ENCODE data around the gene FBXL17. TPM values are rescaled to one million over a fixed set of nuclear protein-coding genes. Genes with fewer than 3 reads are reported as not detected.

Gene FBXL17
- total RNA-seq, 1 donor from 2014 or later = 15.9 TPM

DNA sequence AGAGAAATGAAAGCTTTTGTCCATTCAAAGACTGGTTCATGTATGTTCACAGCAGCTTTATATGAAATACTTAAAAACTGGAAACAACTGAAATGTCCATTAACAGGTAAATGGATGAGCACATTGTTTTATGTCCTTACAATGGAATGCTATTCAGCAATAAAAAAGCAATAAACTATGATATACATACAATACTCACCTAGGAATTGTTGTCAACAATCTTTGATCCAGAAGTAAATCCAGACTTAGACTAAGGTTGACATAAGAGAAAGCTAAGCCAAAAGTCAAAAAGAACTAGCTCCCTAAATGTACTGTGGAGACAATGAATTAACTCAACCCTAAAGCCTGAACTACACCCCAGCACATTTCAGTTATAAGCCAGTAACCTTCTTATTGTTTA is 54.9 kb downstream of the FBXL17 start:
- Mint-ChIP-seq H3K9me3 (ENCODE audit: low read depth) (peaks cover 7% of the 10 kb centered on the region), H3K27ac (no peak overlapping the region), H3K27me3 (no peaks in the 10 kb centered on the region), H3K36me3 (ENCODE audit: insufficient read depth) (peaks cover 9% of the 10 kb centered on the region), H3K4me3 (ENCODE audit: low read depth) (no peak overlapping the region), H3K4me1 (ENCODE audit: low read depth) (no peaks in the 10 kb centered on the region)
- TF ChIP-seq, protein P1, sequence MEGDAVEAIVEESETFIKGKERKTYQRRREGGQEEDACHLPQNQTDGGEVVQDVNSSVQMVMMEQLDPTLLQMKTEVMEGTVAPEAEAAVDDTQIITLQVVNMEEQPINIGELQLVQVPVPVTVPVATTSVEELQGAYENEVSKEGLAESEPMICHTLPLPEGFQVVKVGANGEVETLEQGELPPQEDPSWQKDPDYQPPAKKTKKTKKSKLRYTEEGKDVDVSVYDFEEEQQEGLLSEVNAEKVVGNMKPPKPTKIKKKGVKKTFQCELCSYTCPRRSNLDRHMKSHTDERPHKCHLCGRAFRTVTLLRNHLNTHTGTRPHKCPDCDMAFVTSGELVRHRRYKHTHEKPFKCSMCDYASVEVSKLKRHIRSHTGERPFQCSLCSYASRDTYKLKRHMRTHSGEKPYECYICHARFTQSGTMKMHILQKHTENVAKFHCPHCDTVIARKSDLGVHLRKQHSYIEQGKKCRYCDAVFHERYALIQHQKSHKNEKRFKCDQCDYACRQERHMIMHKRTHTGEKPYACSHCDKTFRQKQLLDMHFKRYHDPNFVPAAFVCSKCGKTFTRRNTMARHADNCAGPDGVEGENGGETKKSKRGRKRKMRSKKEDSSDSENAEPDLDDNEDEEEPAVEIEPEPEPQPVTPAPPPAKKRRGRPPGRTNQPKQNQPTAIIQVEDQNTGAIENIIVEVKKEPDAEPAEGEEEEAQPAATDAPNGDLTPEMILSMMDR (IDR thresholded peaks at IDR 0.05; ENCODE audit: unreplicated experiment) = no peak
- no peak for DNase-seq (ENCODE audit: low spot score, unreplicated experiment)

DNA sequence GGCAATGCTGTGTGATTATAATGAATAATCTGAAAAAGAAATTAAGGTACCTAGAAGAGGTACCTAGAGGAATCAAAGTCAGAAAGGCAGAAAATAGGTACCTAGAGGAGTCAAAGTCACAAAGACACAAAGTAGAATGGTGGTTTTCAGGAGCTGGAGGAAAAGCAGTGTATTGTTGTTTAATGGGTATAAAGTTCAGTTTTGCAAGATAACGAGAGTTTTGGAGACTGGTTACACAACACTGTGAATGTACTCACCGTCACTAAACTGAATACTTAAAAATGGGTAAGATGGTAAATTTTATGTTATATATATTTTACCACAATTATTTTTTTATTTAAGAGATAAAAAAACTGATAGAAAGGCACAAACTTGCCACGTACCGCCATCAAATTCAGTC is 57.0 kb downstream of the FBXL17 start:
- Mint-ChIP-seq H3K27me3 (no peaks in the 10 kb centered on the region), H3K36me3 (ENCODE audit: insufficient read depth) (peaks cover 9% of the 10 kb centered on the region), H3K4me1 (ENCODE audit: low read depth) (no peaks in the 10 kb centered on the region), H3K4me3 (ENCODE audit: low read depth) (no peak overlapping the region), H3K27ac (no peak overlapping the region), H3K9me3 (ENCODE audit: low read depth) (peaks cover 7% of the 10 kb centered on the region)
- no peak for DNase-seq (ENCODE audit: low spot score, unreplicated experiment)
- TF ChIP-seq, protein P1 (IDR thresholded peaks at IDR 0.05; ENCODE audit: unreplicated experiment) = no peak

DNA sequence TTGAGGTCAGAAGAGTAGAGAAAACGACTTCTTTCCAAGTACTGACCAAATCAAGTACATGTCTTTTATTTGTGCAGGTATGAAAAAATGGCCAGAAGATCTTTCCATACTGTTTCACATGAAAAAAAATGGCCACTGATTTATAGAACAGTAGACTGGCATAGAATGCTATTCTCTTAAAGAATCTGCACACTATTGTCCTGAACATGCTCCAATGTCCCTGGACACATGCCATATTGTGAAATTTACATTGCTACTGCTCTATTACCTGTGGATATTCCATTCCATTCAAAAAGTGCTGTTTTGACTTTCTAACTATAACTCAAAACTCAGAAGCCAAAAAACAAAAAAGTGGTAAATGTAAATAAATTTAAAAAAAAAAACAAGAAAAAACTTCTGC is 60.6 kb downstream of the FBXL17 start:
- Mint-ChIP-seq H3K36me3 (ENCODE audit: insufficient read depth) (peaks cover 7% of the 10 kb centered on the region), H3K27ac (no peak overlapping the region), H3K4me1 (ENCODE audit: low read depth) (no peaks in the 10 kb centered on the region), H3K9me3 (ENCODE audit: low read depth) (peaks cover 7% of the 10 kb centered on the region), H3K4me3 (ENCODE audit: low read depth) (no peak overlapping the region), H3K27me3 (no peaks in the 10 kb centered on the region)
- TF ChIP-seq, protein P1 (IDR thresholded peaks at IDR 0.05; ENCODE audit: unreplicated experiment) = no peak
- DNase-seq (ENCODE audit: low spot score, unreplicated experiment) = no peak

DNA sequence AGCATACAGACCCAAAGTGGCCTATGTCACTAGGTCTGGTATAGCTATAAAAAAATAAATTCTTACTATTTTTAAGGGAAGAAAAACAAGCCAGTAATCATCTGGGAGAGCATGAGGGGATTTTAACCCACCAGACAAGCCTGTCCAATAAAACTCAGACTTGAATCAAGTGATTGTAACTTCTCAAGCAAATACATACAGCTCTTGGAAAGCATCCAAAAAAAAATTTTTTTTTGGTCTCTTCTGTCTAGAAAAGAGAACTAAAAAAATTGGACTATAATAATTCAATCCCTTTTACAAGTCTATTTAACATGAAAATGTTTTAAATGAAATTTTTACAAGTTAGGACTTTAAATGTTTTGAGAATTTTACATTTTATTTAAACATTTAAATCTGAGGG is 61.7 kb downstream of the FBXL17 start:
- Mint-ChIP-seq H3K4me1 (ENCODE audit: low read depth) (no peaks in the 10 kb centered on the region), H3K27ac (no peak overlapping the region), H3K27me3 (no peaks in the 10 kb centered on the region), H3K4me3 (ENCODE audit: low read depth) (no peak overlapping the region), H3K9me3 (ENCODE audit: low read depth) (no peaks in the 10 kb centered on the region), H3K36me3 (ENCODE audit: insufficient read depth) (no peaks in the 10 kb centered on the region)
- TF ChIP-seq, protein P1 (IDR thresholded peaks at IDR 0.05; ENCODE audit: unreplicated experiment) = no peak
- no peak for DNase-seq (ENCODE audit: low spot score, unreplicated experiment)

DNA sequence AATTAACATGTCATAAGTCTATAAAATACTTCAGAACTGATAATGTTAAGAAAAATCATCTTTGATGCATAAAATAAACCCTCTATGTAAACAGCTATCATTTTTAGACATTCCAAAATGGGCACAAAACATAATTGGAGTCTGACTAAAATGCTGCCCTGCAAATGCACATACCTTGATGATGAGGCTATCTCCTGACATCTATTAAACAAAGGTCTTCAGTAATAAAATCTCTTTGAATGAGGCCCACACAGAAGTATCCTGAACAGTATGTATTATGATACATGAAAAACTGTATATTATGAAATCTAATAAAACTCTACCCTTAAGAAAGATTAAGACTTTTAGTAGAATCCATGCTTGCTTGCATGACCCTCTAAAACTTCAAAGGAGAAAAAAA is 66.1 kb downstream of the FBXL17 start:
- TF ChIP-seq, protein P1 (IDR thresholded peaks at IDR 0.05; ENCODE audit: unreplicated experiment) = no peak
- Mint-ChIP-seq H3K4me1 (ENCODE audit: low read depth) (no peaks in the 10 kb centered on the region), H3K9me3 (ENCODE audit: low read depth) (no peaks in the 10 kb centered on the region), H3K4me3 (ENCODE audit: low read depth) (no peak overlapping the region), H3K27me3 (no peaks in the 10 kb centered on the region), H3K36me3 (ENCODE audit: insufficient read depth) (no peaks in the 10 kb centered on the region), H3K27ac (no peak overlapping the region)
- DNase-seq (ENCODE audit: low spot score, unreplicated experiment) = no peak
